SU-DHL-6 (cell line): ENCODE results near the gene TTC27.

Experiments used
- CTCF ChIP-seq: fragments of 200-600 bp; sonication (generic); IDR thresholded peaks from one replicate; pipeline ENCODE4 v1.5.1; 2017; ENCODE audit warnings: antibody characterized with exemption, mild to moderate bottlenecking, low read length, moderate library complexity; ENCODE audit not compliant: insufficient read depth, poor library complexity, severe bottlenecking
- EZH2phosphoT487 ChIP-seq: fragments of 200-600 bp; sonication (generic), shearing (Covaris generic); conservative IDR thresholded peaks from 2 replicates; pipeline ENCODE4 v1.6.1; 2018; ENCODE audit warnings: mild to moderate bottlenecking, antibody characterized with exemption, low read length, moderate library complexity, mixed read lengths

- TF ChIP-seq CTCF, result no peak
- no peak for TF ChIP-seq EZH2phosphoT487
Observed at GRCh38 chr2:32775954-32776353, 148.1 kb downstream of the TTC27 start.
